Stimulated activated naive CD4-positive, alpha-beta T cell treated with Interleukin-2 at 50 U/mL for 16 hours (primary cell): ENCODE results near the gene SFMBT2.
"Not testable (repeated sequence)": the region's sequence is repeated elsewhere in the genome, so short reads cannot be mapped to it uniquely, and the experiment has no call there.

Source experiments
- DNase-seq: peaks from one replicate; lab custom pipeline; 2025; lab: John Stamatoyannopoulos, UW

The SFMBT2 gene

GRCh38 chr10:7320072-7320471 is 90.8 kb downstream of the SFMBT2 start:
- no peak for DNase-seq

DNA sequence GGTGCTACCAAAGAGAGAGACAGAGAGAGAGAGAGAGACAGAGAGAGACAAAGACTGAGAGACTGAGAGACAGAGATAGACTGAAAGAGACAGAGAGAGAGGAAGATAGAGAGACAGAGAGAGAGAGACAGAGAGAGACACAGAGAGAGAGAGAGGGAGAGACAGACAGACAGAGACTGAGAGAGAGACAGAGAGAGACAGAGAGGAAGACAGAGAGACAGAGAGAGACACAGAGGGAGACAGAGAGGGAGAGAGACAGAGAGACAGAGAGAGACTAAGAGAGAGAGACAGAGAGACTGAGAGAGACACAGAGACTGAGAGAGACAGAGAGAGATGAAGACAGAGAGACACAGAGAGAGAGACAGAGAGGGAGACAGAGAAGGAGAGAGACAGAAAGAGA is 91.2 kb downstream of the SFMBT2 start:
- DNase-seq = no peak

DNA sequence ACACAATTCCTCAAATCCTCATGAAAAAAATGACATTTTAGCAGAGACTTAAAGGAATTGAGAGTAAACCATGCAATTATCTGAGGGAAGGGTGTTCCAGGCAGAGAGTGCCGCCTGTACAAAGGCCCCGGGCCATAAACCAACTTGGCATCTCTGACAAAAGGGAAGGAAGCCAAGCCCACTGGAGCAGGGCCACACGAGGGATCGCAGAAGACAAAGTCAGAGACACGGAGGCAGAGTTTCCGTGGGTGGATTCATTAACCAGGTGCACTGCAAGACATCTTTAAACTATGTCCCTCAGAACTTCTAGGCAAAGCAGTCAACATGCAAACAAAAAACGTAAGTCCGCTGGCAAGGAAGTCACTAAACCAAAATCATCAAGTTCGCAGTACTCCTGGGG is 92.0 kb downstream of the SFMBT2 start:
- no peak for DNase-seq

DNA sequence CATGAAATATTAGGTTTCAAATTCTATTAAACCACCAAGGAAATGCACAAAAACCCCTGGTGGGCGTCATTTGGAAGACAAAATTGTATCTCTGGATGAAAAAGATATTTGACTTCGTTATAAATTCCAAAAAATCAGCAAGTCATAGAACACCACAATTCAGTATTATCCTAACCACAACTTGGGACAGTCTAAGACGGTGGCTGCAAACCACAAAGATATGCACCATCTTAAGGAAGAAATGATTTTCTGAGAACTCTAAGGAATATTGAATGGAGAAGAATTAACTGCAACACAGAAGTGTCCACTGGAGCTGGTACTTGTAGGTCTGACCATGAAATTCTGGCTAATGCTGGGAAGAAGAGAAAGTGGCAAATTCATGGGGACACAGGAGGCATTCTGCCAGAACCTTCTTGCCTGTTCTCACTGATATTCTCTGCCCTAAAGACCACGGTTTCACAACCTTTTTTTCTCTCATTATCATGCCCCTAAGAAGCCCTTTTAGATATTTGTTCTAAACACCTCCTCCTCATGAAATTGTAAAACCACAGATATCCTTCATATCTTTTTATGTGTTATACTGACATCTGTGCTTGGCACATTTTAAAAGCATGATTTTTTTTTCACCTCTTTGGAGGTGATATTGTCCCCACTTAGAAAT is 92.9 kb downstream of the SFMBT2 start:
- no peak for DNase-seq

GRCh38 chr10:7316839-7317238 is 94.0 kb downstream of the SFMBT2 start:
- no peak for DNase-seq

DNA sequence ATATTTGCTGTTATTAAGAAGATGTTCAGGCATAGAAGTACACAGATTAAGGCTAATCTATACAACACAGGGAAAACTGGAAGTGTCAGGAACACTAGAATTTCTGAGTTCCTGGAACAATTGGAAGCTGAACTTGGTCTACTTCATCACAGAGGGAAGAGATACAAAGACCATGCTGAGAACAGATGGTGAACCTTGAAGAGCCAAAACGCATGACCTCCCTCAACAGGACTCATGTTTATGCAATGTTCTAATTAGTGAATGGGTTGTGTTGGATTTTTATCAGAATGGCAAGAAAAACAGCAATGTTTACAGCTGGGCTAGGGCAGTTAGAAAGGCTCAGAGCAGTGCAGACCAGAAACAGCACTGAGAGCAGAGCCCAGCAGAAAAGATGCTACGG is 94.9 kb downstream of the SFMBT2 start:
- no peak for DNase-seq

GRCh38 chr10:7314170-7314569 is 96.7 kb downstream of the SFMBT2 start:
- no peak for DNase-seq

- DNase-seq = no peak
Observed at GRCh38 chr10:7312488-7312857, 98.4 kb downstream of the SFMBT2 start.

GRCh38 chr10:7311850-7312487 is 98.9 kb downstream of the SFMBT2 start:
- not testable (repeated sequence) for DNase-seq

GRCh38 chr10:7311218-7311849 is 99.5 kb downstream of the SFMBT2 start:
- no peak for DNase-seq

GRCh38 chr10:7310076-7310475 is 100.8 kb downstream of the SFMBT2 start:
- no peak for DNase-seq

GRCh38 chr10:7308826-7309225 is 102.0 kb downstream of the SFMBT2 start:
- no peak for DNase-seq

DNA sequence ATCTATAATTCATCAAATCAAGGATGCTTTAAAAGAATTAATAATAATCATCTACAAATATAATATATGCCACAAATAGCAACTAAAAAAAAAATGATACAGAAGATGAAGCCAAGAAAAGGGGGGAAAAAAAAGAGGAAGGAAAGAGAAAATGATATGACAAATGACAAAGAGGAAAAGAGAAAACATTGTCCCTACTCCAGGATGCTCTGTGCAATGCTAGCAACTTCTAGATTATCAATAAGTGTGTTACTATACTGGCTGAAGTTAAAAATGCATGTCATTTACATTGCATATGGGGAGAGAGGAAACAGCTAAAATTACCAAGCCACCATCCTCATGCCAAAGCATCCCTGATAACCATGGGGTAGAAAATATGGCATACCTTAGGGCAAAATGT is 104.2 kb downstream of the SFMBT2 start:
- no peak for DNase-seq

DNA sequence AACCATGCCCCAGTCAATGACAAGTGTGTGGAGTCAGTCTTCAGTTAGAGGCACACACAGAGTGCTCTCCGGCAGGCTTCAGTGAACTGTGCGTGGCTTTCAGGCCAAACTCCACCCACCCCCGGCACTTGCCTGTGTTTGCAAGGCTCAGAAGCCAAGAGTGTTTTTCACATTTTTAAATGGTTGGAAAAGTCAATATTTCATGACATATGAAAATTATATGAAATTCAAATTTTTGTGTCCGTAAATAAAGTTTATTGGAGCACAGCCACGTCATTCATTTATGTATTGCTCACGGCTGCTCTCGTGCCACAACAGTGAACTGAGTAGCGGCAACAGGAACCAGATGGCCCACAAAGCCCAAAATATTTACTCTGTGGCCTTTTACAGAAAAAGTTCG is 104.7 kb downstream of the SFMBT2 start:
- DNase-seq = no peak

- no peak for DNase-seq
Observed at GRCh38 chr10:7305053-7305452, 105.8 kb downstream of the SFMBT2 start.

DNA sequence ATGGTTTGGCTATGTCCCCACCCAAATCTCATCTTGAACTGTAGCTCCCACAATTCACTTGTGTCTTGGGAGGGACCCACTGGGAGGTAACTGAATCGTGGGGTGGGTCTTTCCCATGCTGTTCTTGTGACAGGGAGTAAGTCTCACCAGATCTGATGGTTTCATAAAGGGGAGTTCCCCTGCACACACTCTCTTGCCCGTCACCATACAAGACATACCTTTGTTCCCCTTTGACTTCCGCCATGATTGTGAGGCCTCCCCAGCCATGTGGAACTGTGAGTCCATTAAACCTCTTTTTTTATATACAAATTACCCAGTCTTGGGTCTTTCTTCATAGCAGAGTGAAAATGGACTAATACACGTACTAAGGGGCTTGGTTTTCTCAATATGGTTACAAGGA is 106.7 kb downstream of the SFMBT2 start:
- DNase-seq = no peak

DNA sequence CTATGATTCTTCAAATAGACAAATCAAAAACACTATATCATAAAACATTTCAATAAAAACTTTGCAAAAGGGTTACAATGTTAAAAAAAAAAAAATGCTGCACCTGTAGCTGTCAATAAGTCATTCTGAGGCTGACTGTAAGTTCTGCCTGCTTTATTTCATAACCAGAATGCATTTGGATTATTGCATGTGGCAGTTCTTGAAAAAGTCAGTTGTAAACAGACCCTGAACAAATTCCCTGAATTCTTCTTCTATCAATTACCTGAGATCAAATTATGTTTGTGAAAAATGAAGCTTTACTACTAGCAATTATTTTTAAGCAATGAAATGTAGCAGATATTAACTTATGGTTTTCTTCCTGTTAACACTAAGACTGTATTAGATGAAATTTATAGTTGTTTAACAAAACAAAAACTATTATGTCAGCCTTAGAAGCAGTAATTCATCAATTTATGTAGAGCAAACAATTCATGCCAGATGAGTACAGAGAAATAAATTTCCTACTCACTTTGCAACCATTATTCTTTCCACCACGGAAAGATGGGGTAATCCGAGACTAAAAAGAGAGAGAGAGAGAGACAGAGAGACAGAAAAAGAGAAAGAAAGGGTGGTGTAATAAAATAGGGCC is 107.8 kb downstream of the SFMBT2 start:
- no peak for DNase-seq

DNA sequence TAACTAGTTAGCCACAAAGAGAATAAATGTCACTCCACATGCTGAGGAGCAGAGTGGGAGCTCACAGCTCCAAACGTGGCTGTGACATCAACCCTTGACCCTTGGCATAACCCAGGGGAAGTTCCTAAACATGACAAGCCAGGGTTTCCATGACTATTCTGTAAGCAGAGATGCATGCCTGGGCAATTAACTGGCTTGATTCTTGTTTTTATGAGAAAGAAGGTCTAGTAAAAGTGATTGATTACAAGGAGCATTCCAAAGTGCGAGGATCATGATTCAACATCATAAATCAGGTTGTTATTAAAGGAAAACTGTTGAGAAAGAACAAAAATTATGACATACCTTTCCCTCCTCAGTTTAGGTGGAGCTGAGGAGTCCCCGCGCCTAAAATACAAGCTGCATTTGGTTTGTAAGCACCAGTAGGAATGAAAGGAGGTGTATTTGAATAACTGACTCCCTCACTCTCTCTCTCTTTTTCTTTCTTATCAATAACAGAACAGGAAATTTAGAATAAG is 108.4 kb downstream of the SFMBT2 start:
- DNase-seq = no peak

DNA sequence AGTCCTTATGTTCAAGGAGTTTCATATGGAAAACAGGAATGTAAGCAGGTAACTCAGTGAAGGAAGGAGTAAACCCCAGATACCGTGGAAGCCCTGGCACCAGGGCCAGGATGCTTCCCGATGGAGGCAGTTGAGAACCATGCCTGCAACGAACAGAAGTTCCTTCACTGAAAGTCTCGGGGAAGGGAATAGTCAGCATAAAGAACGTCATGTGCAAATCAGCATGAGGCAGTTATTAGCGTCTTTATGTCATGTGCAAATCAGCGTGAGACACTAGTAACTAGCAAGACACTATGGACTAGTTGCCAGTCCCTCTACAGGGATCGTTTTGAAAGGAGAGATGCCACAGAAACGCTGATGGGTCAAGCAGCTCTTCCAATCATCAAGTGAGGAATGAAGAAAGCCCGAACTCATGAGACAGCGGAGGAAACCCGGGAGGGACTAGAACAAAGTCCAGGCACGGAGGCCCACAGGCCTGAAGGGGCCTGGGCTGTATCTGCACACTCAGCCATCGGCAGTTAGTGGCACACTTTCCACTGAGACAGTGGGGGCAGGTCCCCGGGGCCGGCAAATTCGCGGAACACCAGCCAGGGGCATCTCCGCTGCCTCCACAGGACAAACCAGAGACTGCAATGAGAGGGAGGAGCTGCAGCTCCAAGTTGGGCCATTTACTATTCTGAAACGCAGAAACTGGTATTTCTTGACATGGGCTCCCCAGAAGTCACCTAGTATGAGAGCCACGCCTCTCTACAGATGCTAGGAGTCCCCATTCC is 109.6 kb downstream of the SFMBT2 start:
- no peak for DNase-seq

- no peak for DNase-seq
Observed at GRCh38 chr10:7300384-7300971, 110.4 kb downstream of the SFMBT2 start.

DNA sequence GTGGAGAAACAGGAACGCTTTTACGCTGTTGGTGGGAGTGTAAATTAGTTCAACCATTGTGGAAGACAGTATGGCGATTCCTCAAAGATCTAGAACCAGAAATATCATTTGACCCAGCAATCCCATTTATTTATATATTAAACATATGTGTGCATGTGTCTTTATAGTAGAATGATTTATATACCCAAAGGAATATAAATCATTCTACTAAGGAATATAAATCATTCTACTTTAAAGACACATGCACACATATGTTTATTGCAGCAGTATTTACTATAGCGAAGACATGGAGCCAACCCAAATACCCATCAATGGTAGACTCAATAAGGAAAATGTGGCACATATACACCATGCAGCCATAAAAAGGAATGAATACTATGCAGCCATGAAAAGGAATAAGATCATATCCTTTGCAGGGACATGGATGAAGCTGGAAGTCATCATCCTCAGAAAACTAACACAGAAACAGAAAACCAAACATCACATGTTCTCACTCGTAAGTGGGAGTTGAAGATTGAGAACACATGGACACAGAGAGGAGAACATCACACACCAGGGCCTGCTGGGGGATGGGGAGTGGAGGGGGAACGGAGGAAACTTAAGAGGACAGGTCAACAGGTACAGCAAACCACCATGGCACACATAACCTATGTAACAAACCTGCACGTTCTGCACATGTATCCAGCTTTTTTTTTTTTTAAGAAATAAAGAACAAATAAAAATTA is 111.1 kb downstream of the SFMBT2 start:
- DNase-seq = not testable (repeated sequence)
